GM12874 (cell line): ENCODE data around the gene DSCAML1.

Experiments
- CTCF ChIP-seq: IDR thresholded peaks from 2 replicates; pipeline ENCODE4 v1.5.1; 2011; ENCODE audit warnings: low read depth, mild to moderate bottlenecking, control low read depth, low read length, moderate library complexity; ENCODE audit not compliant: insufficient read depth

The DSCAML1 gene

GRCh38 chr11:117454564-117454917 is 342.5 kb downstream of the DSCAML1 start:
- no peak for TF ChIP-seq CTCF

GRCh38 chr11:117453886-117454563 is 343.0 kb downstream of the DSCAML1 start:
- TF ChIP-seq CTCF = no peak

GRCh38 chr11:117449111-117449693 is 347.8 kb downstream of the DSCAML1 start:
- TF ChIP-seq CTCF = no peak

- no peak for TF ChIP-seq CTCF
These were observed 352.0 kb downstream of the DSCAML1 start for GRCh38 chr11:117444711-117445658.

- TF ChIP-seq CTCF = no peak
These were observed 352.8 kb downstream of the DSCAML1 start for GRCh38 chr11:117444256-117444655.

GRCh38 chr11:117443266-117444186 is 353.5 kb downstream of the DSCAML1 start:
- peak; percentile 34 for TF ChIP-seq CTCF
